Measurements from ENCODE around the gene ANKHD1.
A peak's percentile ranks its signal among the peaks of the same experiment; 100 is the strongest.

The ANKHD1 gene

GRCh38 chr5:140550147-140551079 lies 148.8 kb downstream of the ANKHD1 start:
- no peak for DNase-seq (ENCODE audit: low spot score)
- Mint-ChIP-seq H3K4me3 (no peak overlapping the region), H3K27me3 (ENCODE audit: low read depth) (no peaks in the 10 kb centered on the region), H3K9me3 (no peaks in the 10 kb centered on the region), H3K27ac (peak overlapping the region; percentile 88), H3K4me1 (ENCODE audit: low read depth) (peaks cover 51% of the 10 kb centered on the region), H3K36me3 (ENCODE audit: low read depth) (peaks cover 48% of the 10 kb centered on the region)

GRCh38 chr5:140551872-140552271 lies 150.2 kb downstream of the ANKHD1 start:
- no peaks in the 10 kb centered on the region for H3K9me3 Mint-ChIP-seq
- no peak overlapping the region for H3K4me3 Mint-ChIP-seq
- H3K27ac Mint-ChIP-seq: no peak overlapping the region
- H3K4me1 Mint-ChIP-seq (ENCODE audit: low read depth): peaks cover 64% of the 10 kb centered on the region
- H3K27me3 Mint-ChIP-seq (ENCODE audit: low read depth): no peaks in the 10 kb centered on the region
- H3K36me3 Mint-ChIP-seq (ENCODE audit: low read depth): peaks cover 58% of the 10 kb centered on the region
- DNase-seq (ENCODE audit: low spot score): no peak

- H3K27me3 Mint-ChIP-seq (ENCODE audit: low read depth): no peaks in the 10 kb centered on the region
- H3K27ac Mint-ChIP-seq: peak overlapping the region; percentile 80
- H3K4me3 Mint-ChIP-seq: peak overlapping the region; percentile 56
- H3K36me3 Mint-ChIP-seq (ENCODE audit: low read depth): peaks cover 64% of the 10 kb centered on the region
- H3K9me3 Mint-ChIP-seq: no peaks in the 10 kb centered on the region
- H3K4me1 Mint-ChIP-seq (ENCODE audit: low read depth): peaks cover 60% of the 10 kb centered on the region
- DNase-seq (ENCODE audit: low spot score): no peak
These were observed 152.0 kb downstream of the ANKHD1 start for GRCh38 chr5:140553657-140554056.

GRCh38 chr5:140554454-140554853 lies 152.8 kb downstream of the ANKHD1 start:
- Mint-ChIP-seq H3K4me3 (peak overlapping the region; percentile 56), H3K27me3 (ENCODE audit: low read depth) (no peaks in the 10 kb centered on the region), H3K36me3 (ENCODE audit: low read depth) (peaks cover 61% of the 10 kb centered on the region), H3K9me3 (no peaks in the 10 kb centered on the region), H3K4me1 (ENCODE audit: low read depth) (peaks cover 56% of the 10 kb centered on the region), H3K27ac (peak overlapping the region; percentile 71)
- no peak for DNase-seq (ENCODE audit: low spot score)

GRCh38 chr5:140555747-140556312 lies 154.2 kb downstream of the ANKHD1 start:
- Mint-ChIP-seq H3K9me3 (no peaks in the 10 kb centered on the region), H3K4me3 (peak overlapping the region; percentile 88), H3K4me1 (ENCODE audit: low read depth) (peaks cover 48% of the 10 kb centered on the region), H3K27ac (peak overlapping the region; percentile 90), H3K36me3 (ENCODE audit: low read depth) (peaks cover 51% of the 10 kb centered on the region), H3K27me3 (ENCODE audit: low read depth) (no peaks in the 10 kb centered on the region)
- no peak for DNase-seq (ENCODE audit: low spot score)

- Mint-ChIP-seq H3K4me3 (peak overlapping the region; percentile 88), H3K27ac (peak overlapping the region; percentile 90), H3K4me1 (ENCODE audit: low read depth) (peaks cover 45% of the 10 kb centered on the region), H3K36me3 (ENCODE audit: low read depth) (peaks cover 50% of the 10 kb centered on the region), H3K9me3 (no peaks in the 10 kb centered on the region), H3K27me3 (ENCODE audit: low read depth) (no peaks in the 10 kb centered on the region)
- DNase-seq (ENCODE audit: low spot score): no peak
These were observed 154.8 kb downstream of the ANKHD1 start for GRCh38 chr5:140556438-140556837.

- peak; percentile 93 for DNase-seq (ENCODE audit: low spot score)
- Mint-ChIP-seq H3K36me3 (ENCODE audit: low read depth) (peaks cover 45% of the 10 kb centered on the region), H3K27me3 (ENCODE audit: low read depth) (no peaks in the 10 kb centered on the region), H3K27ac (peak within 1 kb of the TSS; percentile 90), H3K4me3 (peak within 1 kb of the TSS; percentile 88), H3K9me3 (no peaks in the 10 kb centered on the region), H3K4me1 (ENCODE audit: low read depth) (peaks cover 45% of the 10 kb centered on the region)
These were observed 155.6 kb downstream of the ANKHD1 start, which contains the start of gene SRA1 for GRCh38 chr5:140557136-140557805. TSS of gene SRA1 (minus strand) at chr5:140557473. CDS start at chr5:140557452, 21 bp downstream.

- peak overlapping the region; percentile 90 for H3K27ac Mint-ChIP-seq
- no peaks in the 10 kb centered on the region for H3K9me3 Mint-ChIP-seq
- peak overlapping the region; percentile 88 for H3K4me3 Mint-ChIP-seq
- peaks cover 45% of the 10 kb centered on the region for H3K4me1 Mint-ChIP-seq (ENCODE audit: low read depth)
- no peak for DNase-seq (ENCODE audit: low spot score)
- H3K36me3 Mint-ChIP-seq (ENCODE audit: low read depth): peaks cover 40% of the 10 kb centered on the region
- H3K27me3 Mint-ChIP-seq (ENCODE audit: low read depth): no peaks in the 10 kb centered on the region
These were observed 156.3 kb downstream of the ANKHD1 start for GRCh38 chr5:140557965-140558364.

- no peak for DNase-seq (ENCODE audit: low spot score)
- Mint-ChIP-seq H3K27me3 (ENCODE audit: low read depth) (no peaks in the 10 kb centered on the region), H3K4me3 (no peak overlapping the region), H3K27ac (peak overlapping the region; percentile 90), H3K9me3 (no peaks in the 10 kb centered on the region), H3K4me1 (ENCODE audit: low read depth) (peaks cover 43% of the 10 kb centered on the region), H3K36me3 (ENCODE audit: low read depth) (peaks cover 36% of the 10 kb centered on the region)
These were observed 156.9 kb downstream of the ANKHD1 start for GRCh38 chr5:140558542-140558941.

GRCh38 chr5:140560227-140560626 lies 158.6 kb downstream of the ANKHD1 start:
- Mint-ChIP-seq H3K27me3 (ENCODE audit: low read depth) (no peaks in the 10 kb centered on the region), H3K4me1 (ENCODE audit: low read depth) (peaks cover 27% of the 10 kb centered on the region), H3K9me3 (no peaks in the 10 kb centered on the region), H3K4me3 (no peak overlapping the region), H3K36me3 (ENCODE audit: low read depth) (peaks cover 32% of the 10 kb centered on the region), H3K27ac (no peak overlapping the region)
- no peak for DNase-seq (ENCODE audit: low spot score)

GRCh38 chr5:140561753-140562523 lies 160.3 kb downstream of the ANKHD1 start:
- Mint-ChIP-seq H3K27me3 (ENCODE audit: low read depth) (no peaks in the 10 kb centered on the region), H3K4me1 (ENCODE audit: low read depth) (peaks cover 22% of the 10 kb centered on the region), H3K36me3 (ENCODE audit: low read depth) (peaks cover 29% of the 10 kb centered on the region), H3K4me3 (no peak overlapping the region), H3K9me3 (no peaks in the 10 kb centered on the region), H3K27ac (no peak overlapping the region)
- DNase-seq (ENCODE audit: low spot score): no peak

- no peak for DNase-seq (ENCODE audit: low spot score)
- no peaks in the 10 kb centered on the region for H3K9me3 Mint-ChIP-seq
- H3K4me1 Mint-ChIP-seq (ENCODE audit: low read depth): peaks cover 23% of the 10 kb centered on the region
- H3K4me3 Mint-ChIP-seq: peak overlapping the region; percentile 92
- peak overlapping the region; percentile 93 for H3K27ac Mint-ChIP-seq
- peaks cover 33% of the 10 kb centered on the region for H3K36me3 Mint-ChIP-seq (ENCODE audit: low read depth)
- no peaks in the 10 kb centered on the region for H3K27me3 Mint-ChIP-seq (ENCODE audit: low read depth)
These were observed 162.0 kb downstream of the ANKHD1 start for GRCh38 chr5:140563596-140563995.

- Mint-ChIP-seq H3K9me3 (no peaks in the 10 kb centered on the region), H3K4me1 (ENCODE audit: low read depth) (peaks cover 31% of the 10 kb centered on the region), H3K27ac (peak within 1 kb of the TSS; percentile 93), H3K27me3 (ENCODE audit: low read depth) (no peaks in the 10 kb centered on the region), H3K4me3 (peak within 1 kb of the TSS; percentile 92), H3K36me3 (ENCODE audit: low read depth) (peaks cover 37% of the 10 kb centered on the region)
- peak; percentile 97 for DNase-seq (ENCODE audit: low spot score)
These were observed 162.8 kb downstream of the ANKHD1 start, which contains the start of the genes APBB3 and SLC35A4 for GRCh38 chr5:140564196-140565023. TSS of gene APBB3 (minus strand) at chr5:140564598. CDS start at chr5:140564245, 353 bp downstream. TSS of gene SLC35A4 (plus strand) at chr5:140564828. CDS start at chr5:140567170, 2,342 bp downstream.

All from T-helper 2 cell treated with Interferon-gamma antibody and Interleukin-4, amounts not matched to agents 5 μg/mL and 100 μg/mL, for 36 hours (primary cell).